ENCODE measurements around the gene PNPLA5. TPM values are rescaled to one million over a fixed set of nuclear protein-coding genes. Genes with fewer than 3 reads are reported as not detected.
A peak's percentile ranks its signal among the peaks of the same experiment; 100 is the strongest.

The PNPLA5 gene
- total RNA-seq, 1 experiment from 2014 or later = 5.3 TPM

- peaks cover 17% of the 10 kb centered on the region for H3K27me3 Mint-ChIP-seq (ENCODE audit: low read depth)
- peaks cover 28% of the 10 kb centered on the region for H3K4me1 Mint-ChIP-seq
- ChIA-PET POLR2A (no interaction called here), CTCF (interaction anchor here (0.7 to 2.4 kb wide), 6 partner anchors 9 to 188 kb away, joined by 3 to 15 read pairs (median 4); no protein-coding TSS in a partner anchor)
- H3K36me3 Mint-ChIP-seq = peaks cover 10% of the 10 kb centered on the region
- peak within 1 kb of the TSS; percentile 70 for H3K4me3 Mint-ChIP-seq
- peaks cover 4% of the 10 kb centered on the region for H3K9me3 Mint-ChIP-seq
- DNase-seq (ENCODE audit: low spot score) (peak; percentile 47), ATAC-seq (peak; percentile 36)
- H3K27ac Mint-ChIP-seq = peak within 1 kb of the TSS; percentile 65; the same call in 1 of the 2 replicates
- TF ChIP-seq GTF2I (CRISPR knock-in tag; conservative IDR thresholded peaks at IDR 0.05) (no peak), ATF2 (CRISPR knock-in tag; IDR thresholded peaks at IDR 0.05; ENCODE audit: borderline replicate concordance, low read depth) (no peak), ZNF532 (CRISPR knock-in tag; IDR thresholded peaks at IDR 0.05; ENCODE audit: borderline replicate concordance) (no peak), RORB (CRISPR knock-in tag; IDR thresholded peaks at IDR 0.05) (no peak), ZSCAN18 (CRISPR knock-in tag; IDR thresholded peaks at IDR 0.05) (no peak), TEAD1 (CRISPR knock-in tag; IDR thresholded peaks at IDR 0.05) (0 out of 2 replicates have a peak, but pooled peaks have one; percentile 32), ZNF263 (CRISPR knock-in tag; IDR thresholded peaks at IDR 0.05; ENCODE audit: low read depth) (no peak), ATF6 (CRISPR knock-in tag; IDR thresholded peaks at IDR 0.05) (no peak), ZBTB21 (CRISPR knock-in tag; IDR thresholded peaks at IDR 0.05; ENCODE audit: borderline replicate concordance) (peak; percentile 99), EMX1 (CRISPR knock-in tag; IDR thresholded peaks at IDR 0.05) (no peak), CREM (CRISPR knock-in tag; IDR thresholded peaks at IDR 0.05) (peak; percentile 97), ZNF232 (CRISPR knock-in tag; IDR thresholded peaks at IDR 0.05) (no peak), IRF2 (CRISPR knock-in tag; IDR thresholded peaks at IDR 0.05; ENCODE audit: borderline replicate concordance, low read depth) (no peak), SOX15 (CRISPR knock-in tag; IDR thresholded peaks at IDR 0.05) (no peak), ZMAT4 (CRISPR knock-in tag; IDR thresholded peaks at IDR 0.05) (no peak), USF2 (CRISPR knock-in tag; IDR thresholded peaks at IDR 0.05) (peak; percentile 40; the same call in 1 of the 2 replicates), MLX (CRISPR knock-in tag; IDR thresholded peaks at IDR 0.05) (no peak), ELF4 (CRISPR knock-in tag; IDR thresholded peaks at IDR 0.05; ENCODE audit: low read depth) (no peak), JAZF1 (CRISPR knock-in tag; IDR thresholded peaks at IDR 0.05) (no peak), AR (CRISPR knock-in tag; IDR thresholded peaks at IDR 0.05) (no peak), RELA (CRISPR knock-in tag; IDR thresholded peaks at IDR 0.05; ENCODE audit: borderline replicate concordance) (no peak), MAX (CRISPR knock-in tag; IDR thresholded peaks at IDR 0.05) (0 out of 2 replicates have a peak, but pooled peaks have one; percentile 41)
These were observed 29.5 kb downstream of the PNPLA5 start, which contains the start of gene SULT4A1 for GRCh38 chr22:43862074-43862881. Gene SULT4A1 (minus strand): TSS chr22:43862513. CDS start chr22:43862382, 131 bp downstream.
